Amygdala (tissue), 56 donors: Measurements from ENCODE around the gene TMEFF1.
A peak's percentile ranks its signal among the peaks of the same experiment; 100 is the strongest.

Experiments used
- DNase-seq, 56 donors: peaks; one replicate each; lab custom pipeline; 2025; lab: John Stamatoyannopoulos, UW

TMEFF1 gene

DNA sequence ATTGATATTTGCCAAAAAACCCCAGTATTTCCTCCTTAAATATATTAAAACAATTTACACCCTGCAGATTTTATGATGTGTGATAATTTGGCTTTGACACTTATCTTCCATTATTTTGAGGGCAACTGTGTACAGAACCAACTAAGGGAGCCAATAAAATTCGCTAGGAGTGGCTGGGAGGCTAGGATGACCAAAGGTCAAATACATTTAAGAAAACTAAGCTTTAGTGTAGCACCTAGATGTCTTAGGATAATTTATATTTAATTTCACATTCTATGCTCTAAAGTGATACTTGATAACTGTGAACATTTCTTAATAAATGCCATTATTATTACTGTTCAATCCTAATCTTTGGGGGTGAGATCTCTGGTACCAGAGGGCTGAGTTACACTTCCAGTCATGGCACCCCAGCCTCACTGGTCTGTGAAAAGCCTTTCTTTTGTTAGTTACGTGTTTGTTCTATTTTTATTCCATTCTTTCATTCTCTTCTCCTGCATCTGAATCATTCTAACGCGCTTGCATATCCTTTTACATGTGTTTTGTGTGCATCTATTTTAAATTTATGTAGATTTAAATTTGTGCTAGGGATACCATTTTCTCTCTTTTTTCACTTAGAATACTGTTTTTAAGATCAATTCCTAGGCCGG lies 26.9 kb upstream of the TMEFF1 start:
- no peak for DNase-seq

DNA sequence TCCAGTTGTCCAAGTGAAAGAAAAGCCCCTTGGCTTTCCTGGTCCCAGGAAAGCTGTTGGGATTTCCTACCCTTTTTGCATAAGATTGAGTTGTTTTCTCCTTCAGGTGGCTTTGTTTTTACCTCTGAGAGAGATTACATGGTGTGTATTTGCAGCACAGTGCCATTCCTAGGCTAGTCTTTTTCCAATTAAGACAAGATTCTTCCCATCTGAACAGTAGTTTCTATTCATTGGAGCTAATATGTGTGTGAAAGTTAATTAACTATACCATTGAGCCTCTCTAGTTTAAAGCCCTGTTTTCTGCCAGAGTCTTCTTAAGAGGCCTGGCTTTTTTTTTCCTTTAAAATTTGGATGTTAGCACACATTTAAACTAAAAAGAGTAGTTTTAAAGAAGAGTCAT lies 25.9 kb upstream of the TMEFF1 start:
- no peak for DNase-seq

DNA sequence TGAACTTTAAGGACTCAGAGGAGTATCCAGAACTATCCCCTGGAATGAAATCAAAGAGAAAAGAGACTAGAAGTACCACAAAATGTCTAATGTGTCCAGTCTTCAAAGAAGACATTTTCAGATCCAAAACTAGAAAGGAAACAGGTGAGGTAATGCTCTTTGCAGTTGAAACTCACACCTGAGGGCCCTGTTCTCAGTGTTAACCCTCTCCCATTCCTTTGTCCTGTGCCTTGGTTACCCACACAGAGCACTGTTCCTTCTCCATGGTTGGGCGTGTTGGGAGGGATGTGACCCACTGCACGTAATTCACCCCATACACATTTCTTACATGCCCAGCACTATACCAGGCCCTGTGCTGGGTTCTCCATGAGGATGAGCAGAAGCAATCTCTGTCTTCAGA lies 24.7 kb upstream of the TMEFF1 start:
- no peak for DNase-seq

DNA sequence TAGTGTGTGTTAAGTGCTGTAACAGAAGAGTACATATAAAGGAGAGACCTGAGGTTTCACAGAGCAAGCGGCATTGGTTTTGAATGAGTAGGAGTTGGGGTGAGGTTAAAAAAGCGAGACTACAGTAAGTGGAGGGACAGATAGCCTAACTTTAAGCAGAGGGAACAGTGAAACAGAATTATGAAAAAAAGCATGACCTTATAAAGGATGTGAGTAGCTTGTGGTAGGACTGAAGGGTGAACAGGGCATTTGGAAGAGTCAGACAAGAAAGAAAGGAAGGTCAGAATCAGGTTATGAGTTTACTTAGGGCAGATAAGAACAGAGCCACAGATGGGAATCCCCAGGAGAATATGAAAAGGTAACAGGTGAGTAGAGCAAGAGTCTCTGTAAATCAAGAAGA lies 23.5 kb upstream of the TMEFF1 start:
- DNase-seq: no peak

DNA sequence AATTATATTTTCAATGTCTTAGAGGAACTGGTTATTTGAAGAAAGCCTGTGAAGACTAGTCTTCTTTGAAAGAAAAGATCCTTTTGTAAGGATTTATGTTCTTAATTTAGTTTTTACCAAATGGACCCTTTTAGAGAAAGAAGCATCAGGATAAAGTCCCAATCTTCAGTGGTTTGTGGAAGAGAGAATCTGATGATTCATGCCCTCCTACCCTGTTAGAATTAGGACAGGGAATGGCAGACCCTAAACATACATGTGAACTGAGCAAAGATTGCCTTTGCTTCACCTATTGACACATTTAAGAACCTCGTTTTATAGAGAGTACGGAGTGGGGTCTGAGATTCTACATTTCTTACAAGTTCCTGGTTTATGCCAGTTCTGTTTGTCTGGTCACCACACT lies 20.1 kb upstream of the TMEFF1 start:
- no peak for DNase-seq

DNA sequence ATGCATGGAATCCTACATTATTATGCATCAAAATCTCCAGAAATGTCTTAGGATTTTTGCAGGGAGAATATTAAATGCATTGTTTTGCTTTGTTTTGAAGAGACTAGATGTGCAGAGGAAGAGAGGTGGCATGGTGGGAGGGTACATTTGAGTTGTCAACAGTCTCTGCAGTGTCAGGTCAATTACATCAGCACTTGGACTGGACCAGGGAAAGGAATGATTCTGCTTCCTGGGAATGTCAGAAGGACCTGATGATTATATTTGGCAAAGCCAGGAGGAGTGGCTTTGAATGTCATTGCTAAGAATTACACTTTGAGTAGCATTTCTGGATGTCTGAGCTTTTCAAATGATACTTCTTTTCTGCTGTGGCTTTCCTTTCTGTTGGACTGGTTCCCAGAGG lies 17.5 kb upstream of the TMEFF1 start:
- no peak for DNase-seq

DNA sequence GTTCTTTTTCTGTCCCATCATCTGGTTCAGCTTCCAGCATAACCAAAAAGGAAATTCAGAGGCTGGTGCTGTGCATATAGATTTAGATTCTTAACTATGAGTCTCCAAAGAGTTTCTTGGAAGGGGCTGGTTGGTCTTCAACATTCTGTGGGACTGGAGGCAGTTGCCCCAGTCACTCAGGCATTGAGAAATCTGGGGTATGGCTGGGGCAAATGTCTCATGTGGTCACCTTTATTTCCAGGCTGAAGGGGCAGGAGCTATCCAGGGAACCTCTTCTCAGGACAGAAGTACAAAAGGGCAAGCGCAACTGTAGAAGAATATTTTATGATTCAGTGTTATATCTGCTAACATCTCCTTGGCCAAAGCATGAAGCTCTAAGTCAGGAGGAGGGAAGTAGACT lies 15.4 kb upstream of the TMEFF1 start:
- no peak for DNase-seq

DNA sequence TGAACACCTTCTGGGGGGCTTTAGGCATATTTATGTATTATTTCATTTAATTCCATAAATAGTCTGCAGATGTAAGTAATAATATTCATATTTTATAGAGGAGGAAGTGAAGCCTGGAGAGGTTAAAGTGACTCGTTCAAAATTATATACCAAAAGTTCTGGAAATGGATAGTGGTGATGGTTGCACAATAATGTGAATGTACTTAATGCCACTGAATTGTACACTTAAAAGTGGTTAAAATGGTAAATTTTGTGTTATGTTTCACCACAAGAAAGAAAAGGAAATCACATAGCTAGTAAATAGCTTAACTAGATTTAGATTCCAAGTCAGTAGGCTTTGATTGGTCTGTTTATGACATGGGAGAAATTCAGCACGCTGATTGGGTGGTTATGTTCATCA lies 13.0 kb upstream of the TMEFF1 start:
- no peak for DNase-seq

DNA sequence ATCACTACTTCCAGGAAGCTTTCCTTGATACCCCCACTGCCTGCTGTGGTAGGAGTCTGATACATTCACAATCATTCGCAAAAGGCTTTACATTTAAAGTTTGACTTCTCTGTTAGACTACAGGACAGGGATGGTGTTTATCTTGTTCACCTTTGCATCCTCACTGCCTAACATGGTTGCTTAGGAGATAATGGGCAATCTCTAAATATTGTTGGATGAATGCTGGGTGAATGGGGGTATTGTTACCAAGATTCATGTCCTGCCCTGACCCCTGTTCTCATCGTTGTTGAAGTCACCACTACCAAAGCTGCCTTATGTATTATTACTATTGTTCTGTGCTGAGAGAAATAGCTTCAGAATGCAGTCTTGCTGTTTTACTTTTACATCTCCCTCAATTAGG lies 7.7 kb upstream of the TMEFF1 start:
- DNase-seq: peak in 3 of 56 donors; percentile 12 to 51 (median 18)

DNA sequence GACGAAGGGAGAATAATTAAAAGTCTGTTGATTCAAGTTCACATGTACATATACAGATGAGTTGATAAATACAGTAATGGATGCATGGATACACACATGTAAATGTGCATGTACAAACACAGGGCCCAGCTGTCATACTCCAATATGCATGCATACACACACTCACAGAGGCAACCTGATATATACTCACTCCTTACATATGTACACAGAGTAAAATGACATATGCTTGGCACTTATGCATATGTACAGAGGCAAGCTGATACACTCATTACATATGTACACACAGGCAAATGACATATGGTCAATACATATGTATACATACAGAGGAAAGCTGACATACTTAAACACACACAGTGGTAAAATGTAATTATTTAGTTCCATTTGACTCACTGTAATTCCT lies 7.2 kb upstream of the TMEFF1 start:
- no peak for DNase-seq

DNA sequence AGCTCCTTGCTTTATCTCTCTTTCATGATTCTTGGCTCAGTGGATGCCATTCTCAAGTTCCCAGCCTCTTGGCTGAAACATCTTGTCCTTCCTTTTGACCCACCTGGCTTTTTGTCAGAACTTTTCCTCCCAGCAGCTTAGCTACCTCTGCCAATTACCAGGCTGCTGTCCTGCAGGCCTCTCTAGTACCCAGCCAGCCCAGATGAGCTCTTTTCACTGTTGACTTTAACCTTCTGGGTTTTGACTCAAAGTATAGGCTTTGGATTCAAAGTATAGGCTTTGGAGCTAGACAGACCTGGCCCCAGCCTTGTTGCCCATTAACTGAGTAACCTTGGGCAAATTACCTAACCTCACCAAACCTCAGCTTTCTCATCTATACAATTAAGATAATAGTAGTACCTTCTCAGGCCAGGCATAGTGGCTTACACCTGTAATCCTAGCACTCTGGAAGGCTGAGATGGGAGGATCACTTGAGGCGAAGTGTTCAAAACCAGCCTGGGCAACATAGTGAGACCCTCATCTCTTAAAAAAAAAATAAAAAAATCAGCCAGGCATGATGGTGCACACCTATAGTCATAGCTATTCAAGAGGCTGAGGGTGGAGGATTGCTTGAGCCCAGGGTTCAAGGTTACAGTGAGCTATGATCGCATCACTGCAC lies 6.6 kb upstream of the TMEFF1 start:
- DNase-seq: peak in 1 of 56 donors; percentile 9

DNA sequence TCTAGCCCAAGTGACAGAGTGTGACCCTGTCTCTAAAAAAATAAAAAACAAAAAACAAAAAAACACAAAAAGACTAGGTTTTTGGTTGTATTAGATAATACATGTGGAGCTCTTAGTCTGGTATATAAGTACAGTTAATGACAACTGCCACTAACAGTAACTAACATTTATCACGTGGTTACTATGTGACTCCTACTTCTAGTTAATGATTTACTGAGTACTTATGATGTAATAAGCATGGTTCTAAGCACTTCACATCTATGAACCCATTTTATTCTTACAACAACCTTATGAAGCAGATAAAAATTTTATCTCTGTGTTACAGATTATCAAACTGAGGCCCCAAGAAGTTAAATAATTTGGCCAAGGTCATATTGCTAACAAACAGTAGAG lies 6.1 kb upstream of the TMEFF1 start:
- no peak for DNase-seq

DNA sequence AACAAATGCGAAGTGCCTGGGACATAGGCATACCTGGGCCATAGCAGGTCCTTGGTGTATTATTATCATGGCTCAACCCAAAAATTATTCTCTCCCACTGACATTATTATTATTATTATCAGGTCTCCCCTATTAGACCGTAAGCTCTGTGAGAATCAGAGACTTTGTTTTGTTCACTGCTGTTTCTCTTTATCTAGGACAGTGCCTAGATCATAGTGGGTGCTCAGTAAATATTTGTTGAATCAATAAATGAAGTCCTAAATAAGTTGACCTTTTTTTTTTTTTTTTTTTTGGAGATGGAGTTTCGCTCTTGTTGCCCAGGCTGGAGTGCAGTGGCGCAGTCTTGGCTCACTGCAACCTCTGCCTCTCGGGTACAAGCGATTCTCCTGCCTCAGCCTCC lies 4.9 kb upstream of the TMEFF1 start:
- DNase-seq: no peak

DNA sequence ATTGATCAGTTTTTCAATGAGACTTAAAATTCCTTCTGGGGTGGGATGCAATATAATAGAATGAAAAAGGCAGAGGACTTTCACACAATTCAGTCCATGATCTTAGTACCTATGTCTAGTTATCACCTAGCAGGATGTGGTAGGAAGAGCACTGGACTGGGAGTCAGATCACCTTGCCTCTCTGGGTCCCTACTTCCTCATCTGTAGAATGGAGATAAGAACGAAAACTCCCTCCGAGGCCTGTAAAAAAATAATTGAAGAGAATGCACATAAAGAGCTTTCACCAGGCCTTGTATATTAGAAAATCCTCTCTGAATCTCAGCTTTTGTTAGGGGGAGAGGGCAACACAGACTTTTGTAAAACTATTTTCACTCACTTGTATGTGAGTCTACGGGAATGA lies 681 bp upstream of the TMEFF1 start:
- no peak for DNase-seq

DNA sequence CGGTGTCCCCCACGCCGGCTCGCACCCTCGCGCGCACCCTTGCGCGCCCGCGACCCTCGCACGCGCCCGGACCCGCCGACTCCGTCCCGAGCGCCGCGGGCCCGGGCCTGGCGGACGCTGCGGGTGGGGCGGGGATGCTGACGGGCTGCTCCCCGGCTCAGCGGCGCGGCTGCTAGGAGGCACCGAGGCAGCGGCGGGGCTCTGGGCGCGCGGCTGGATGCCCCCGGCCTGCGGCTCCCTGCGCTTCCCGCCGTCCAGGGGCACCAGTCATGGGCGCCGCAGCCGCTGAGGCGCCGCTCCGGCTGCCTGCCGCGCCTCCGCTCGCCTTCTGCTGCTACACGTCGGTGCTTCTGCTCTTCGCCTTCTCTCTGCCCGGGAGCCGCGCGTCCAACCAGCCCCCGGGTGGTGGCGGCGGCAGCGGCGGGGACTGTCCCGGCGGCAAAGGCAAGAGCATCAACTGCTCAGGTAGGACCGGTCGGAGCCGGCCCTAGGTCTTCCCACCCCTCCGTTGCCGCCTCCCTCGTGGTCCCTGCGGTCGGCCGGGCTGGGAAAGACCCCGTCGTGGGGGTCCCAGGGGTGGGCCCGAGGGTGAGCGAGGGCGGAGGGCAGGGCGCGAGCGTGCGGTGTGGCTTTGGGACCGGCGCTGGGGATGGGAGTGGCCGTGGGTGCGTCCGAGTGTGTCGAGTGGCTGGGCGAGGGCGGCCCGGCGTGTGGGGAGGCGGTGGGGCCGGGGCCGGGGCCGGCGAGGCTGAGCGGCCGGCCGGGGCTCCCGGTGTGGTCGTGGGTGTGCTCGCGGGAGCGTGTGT lies 530 bp downstream of the TMEFF1 start:
- DNase-seq: peak in 21 of 56 donors; percentile 21 to 66 (median 49)

DNA sequence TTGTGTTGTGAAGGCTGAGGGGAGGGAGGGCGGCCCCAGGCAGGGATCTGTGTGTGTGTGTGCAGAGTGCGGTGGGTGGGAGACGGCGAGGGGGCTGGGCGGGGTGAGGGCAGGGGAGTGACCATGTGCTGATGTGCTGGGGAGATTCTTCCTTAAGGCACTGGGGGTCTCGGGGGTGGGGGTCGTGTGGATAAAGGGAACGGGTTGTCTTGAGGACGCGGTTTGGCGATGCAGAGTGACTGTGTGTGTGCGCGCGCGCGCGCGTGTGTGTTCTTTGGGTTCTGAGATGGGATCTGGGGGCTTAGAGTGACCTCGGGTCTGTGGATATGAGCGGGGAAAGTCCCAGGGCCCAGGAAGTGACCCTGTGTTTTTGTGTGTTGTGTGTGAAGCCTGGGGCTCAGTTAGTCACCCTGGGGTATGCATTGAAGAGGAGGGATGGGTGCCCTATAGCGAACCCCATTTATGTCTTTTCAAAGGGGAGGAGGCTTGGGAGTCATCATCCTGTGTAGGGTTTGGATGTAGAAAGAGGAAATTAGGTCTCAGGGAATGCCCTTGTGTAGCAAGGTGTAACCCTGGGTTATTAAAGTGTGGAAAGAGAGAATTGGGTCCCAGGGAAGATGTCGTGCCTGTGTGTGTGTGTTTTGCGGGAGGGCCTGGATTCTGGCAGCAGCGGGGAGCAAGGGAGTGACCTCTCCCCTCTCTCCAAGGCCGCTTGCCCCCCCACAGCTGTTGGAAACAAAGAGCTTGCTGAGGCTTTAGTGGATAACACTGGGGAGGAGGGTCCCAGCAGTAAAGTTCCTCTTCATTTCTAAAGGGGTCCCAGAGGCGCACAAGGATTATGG lies 1.4 kb downstream of the TMEFF1 start:
- DNase-seq: peak in 17 of 56 donors; percentile 4 to 55 (median 27)

DNA sequence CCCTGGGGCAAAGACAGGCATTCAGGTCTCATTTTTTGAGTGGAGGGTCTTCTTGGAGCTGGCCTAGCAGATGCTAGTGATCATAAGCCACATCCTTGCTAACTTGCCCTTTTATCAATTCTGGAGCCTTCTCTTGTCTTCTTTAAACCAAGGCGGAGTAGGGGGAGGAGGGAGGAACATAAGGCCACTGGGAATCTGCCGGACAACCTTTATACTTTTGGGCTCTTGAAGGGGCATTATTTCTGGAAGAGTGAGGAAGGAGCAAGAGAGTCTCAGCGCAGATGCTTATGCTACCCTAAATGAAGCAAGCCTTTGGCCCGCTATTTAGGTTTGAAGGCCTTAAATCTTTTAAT lies 2.0 kb downstream of the TMEFF1 start:
- DNase-seq: no peak

DNA sequence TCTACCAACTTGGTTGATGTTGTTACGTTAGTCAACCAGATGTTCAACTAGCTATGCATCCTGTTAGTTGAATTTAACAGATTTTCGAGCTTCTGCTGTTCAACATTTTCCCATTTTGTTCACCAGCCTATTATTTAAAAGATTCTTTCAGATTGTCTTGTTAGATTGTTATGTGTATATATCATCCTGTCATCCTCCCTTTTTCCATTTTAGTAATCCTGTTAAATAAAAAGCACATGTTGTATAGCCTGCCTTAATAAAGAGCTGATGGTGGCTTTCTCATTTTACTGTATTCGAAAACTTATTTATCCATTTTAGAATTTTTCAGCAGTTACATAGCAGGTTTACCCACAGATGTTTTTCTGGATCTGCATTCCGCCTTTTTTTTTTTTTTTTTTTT lies 4.3 kb downstream of the TMEFF1 start:
- no peak for DNase-seq

DNA sequence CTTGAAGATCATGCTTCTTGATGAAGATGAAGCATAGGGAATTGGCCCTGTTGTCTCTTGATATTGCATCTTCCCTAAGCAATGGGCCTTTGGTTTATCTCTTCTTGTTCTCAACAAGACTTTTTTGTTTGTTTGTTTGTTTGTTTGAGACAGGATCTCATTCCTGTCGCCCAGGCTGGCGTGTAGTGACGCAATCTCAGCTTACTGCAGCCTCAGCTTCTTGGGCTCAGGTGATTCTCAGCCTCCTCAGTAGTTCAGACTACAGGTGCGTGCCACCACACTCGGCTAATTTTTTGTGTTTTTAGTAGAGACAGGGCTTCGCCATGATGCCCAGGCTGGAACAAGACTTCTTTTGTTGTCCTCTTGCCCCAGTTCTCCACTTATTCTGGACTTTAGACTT lies 5.2 kb downstream of the TMEFF1 start:
- DNase-seq: no peak

DNA sequence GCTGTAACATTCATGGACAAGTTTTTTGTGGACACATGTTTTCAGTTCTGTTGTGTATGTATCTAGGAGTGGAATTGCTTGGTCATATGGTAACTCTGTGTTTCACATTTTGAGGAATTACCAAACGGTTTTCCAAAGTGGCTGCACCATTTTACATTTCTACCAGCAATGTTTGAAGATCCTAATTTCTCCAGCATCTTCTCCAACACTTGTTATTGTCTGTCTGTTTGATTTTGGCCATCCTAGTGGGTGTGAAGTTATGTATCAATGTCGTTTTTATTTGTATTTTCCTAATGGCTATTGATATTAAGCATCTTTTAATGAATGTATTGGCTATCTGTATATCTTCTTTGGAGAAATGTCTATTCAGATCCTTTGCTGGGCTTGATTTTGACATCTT lies 6.9 kb downstream of the TMEFF1 start:
- DNase-seq: no peak

DNA sequence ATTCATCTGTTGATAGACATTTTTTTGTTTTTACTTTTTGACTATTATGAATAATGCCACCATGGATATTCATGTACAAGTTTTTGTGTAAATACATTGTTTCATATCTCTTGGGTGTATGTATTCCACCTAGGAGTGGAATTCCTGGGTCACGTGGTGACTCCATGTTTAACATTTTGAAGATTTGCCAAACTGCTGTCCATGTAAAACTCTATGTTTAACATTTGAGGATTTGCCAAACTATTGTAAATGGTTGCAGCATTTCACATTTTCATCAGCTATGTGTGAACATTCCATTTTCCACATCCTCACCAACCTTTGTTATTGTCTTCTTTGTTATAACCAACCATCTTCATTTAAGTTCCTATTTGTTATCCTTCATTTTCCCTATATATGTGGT lies 12.2 kb downstream of the TMEFF1 start:
- DNase-seq: no peak
